Liver (tissue), 9 donors: Measurements from ENCODE around the gene PHKG2. TPM values are rescaled to one million over a fixed set of nuclear protein-coding genes. Genes with fewer than 3 reads are reported as not detected.

Experiments used
- DNase-seq: peaks from one replicate; pipeline ENCODE4 v3.0.0-alpha.2; 2017; ENCODE audit warnings: low spot score
- H3K27ac ChIP-seq, 2 donors: one replicate each; pipeline ENCODE4 v1.7.0; 2013; ENCODE audit warnings: inconsistent platforms in 2 of 2, low read length in 2 of 2, control low read depth in 1 of 2, low read depth in 1 of 2, mild to moderate bottlenecking in 1 of 2
- H3K27me3 ChIP-seq, 4 donors: one replicate each; pipeline versions ENCODE4 v1.6.1 to v1.7.0; 2013; ENCODE audit warnings: low read length in 3 of 4, inconsistent platforms in 1 of 4, mild to moderate bottlenecking in 1 of 4, moderate library complexity in 1 of 4; ENCODE audit not compliant: control insufficient read depth in 4 of 4, insufficient read depth in 4 of 4
- H3K36me3 ChIP-seq, 4 donors: one replicate each; pipeline versions ENCODE4 v1.6.1 to v1.7.0; 2013; ENCODE audit warnings: low read length in 3 of 4, mild to moderate bottlenecking in 3 of 4, low read depth in 1 of 4, moderate library complexity in 1 of 4; ENCODE audit not compliant: control insufficient read depth in 4 of 4, insufficient read depth in 3 of 4
- H3K4me1 ChIP-seq, 4 donors: one replicate each; pipeline versions ENCODE4 v1.6.1 to v1.7.0; 2013; ENCODE audit warnings: low read length in 3 of 4, mild to moderate bottlenecking in 3 of 4, moderate library complexity in 1 of 4; ENCODE audit not compliant: control insufficient read depth in 4 of 4, insufficient read depth in 4 of 4
- H3K4me3 ChIP-seq, 3 donors: one replicate each; pipeline versions ENCODE4 v1.6.1 to v1.7.0; 2013; ENCODE audit warnings: low read length in 3 of 3, control low read depth in 1 of 3, low read depth in 1 of 3, mild to moderate bottlenecking in 1 of 3
- H3K9ac ChIP-seq, 2 donors: one replicate each; pipeline ENCODE4 v1.7.0; 2013; ENCODE audit warnings: low read length in 2 of 2, mild to moderate bottlenecking in 2 of 2, moderate library complexity in 2 of 2, control low read depth in 1 of 2, low read depth in 1 of 2
- H3K9me3 ChIP-seq, 4 donors: one replicate each; pipeline versions ENCODE4 v1.6.1 to v1.7.0; 2013; ENCODE audit warnings: low read length in 3 of 4; ENCODE audit not compliant: control insufficient read depth in 4 of 4
- CTCF ChIP-seq: fragments of 150-350 bp; IDR thresholded peaks from 2 replicates; pipeline ENCODE4 v1.5.1; 2017; ENCODE audit warnings: improper control_type of control experiment, low read depth, low read length; ENCODE audit not compliant: missing input control
- FOXA1 ChIP-seq: IDR thresholded peaks from 2 replicates; pipeline ENCODE4 v1.6.1; 2016; ENCODE audit warnings: antibody characterized with exemption
- FOXA2 ChIP-seq: IDR thresholded peaks from 2 replicates; pipeline ENCODE4 v1.6.1; 2016; ENCODE audit warnings: antibody characterized with exemption
- HNF4A ChIP-seq, 2 donors: conservative IDR thresholded peaks; 2 replicates each; pipeline ENCODE4 v1.6.1; 2016; ENCODE audit warnings: antibody characterized with exemption in 2 of 2, mild to moderate bottlenecking in 2 of 2
- HNF4G ChIP-seq: IDR thresholded peaks from 2 replicates; pipeline ENCODE4 v1.6.1; 2016; ENCODE audit warnings: antibody characterized with exemption
- JUND ChIP-seq, 2 donors: IDR thresholded peaks; 2 replicates each; pipeline ENCODE4 v1.6.1; 2016; ENCODE audit warnings: antibody characterized with exemption in 2 of 2
- MAX ChIP-seq: IDR thresholded peaks from 2 replicates; pipeline ENCODE4 v1.6.1; 2016; ENCODE audit warnings: antibody characterized with exemption
- REST ChIP-seq: IDR thresholded peaks from 2 replicates; pipeline ENCODE4 v1.6.1; 2016; ENCODE audit warnings: antibody characterized with exemption, mild to moderate bottlenecking
- SP1 ChIP-seq: IDR thresholded peaks from 2 replicates; pipeline ENCODE4 v1.6.1; 2018; ENCODE audit warnings: antibody characterized with exemption, mild to moderate bottlenecking
- TAF1 ChIP-seq: conservative IDR thresholded peaks from 2 replicates; pipeline ENCODE4 v1.6.1; 2016; ENCODE audit warnings: antibody characterized with exemption, mild to moderate bottlenecking
- WGBS: extraction: QIAGEN DNeasy Blood & Tissue Kit; methylation state at CpG from one replicate; pipeline ENCODE4 v1.1.7; 2013; 5-methylcytosine and 5-hydroxymethylcytosine counted together
- polyA plus RNA-seq, 2 donors: library from polyadenylated mRNA; stranded (reverse) in 1 of 2; unstranded in 1 of 2; fragments of 200-250 nt in 1 of 2; fragments of >200 nt in 1 of 2; fragmentation: Nextera tagmentation in 1 of 2; extraction: Ambion mirVana in 1 of 2; gene quantifications; one replicate each; pipeline versions ENCODE4 v1.2.1 to v1.2.3, GENCODE V29; 2013 to 2015
- total RNA-seq, 2 donors: library from RNA; depleted of rRNA; stranded (reverse); fragments of >200 nt; gene quantifications; one replicate each; pipeline ENCODE4 v1.2.3, GENCODE V29; 2014
- donor health status: healthy.
- donor health status: healthy.
- donor health status: healthy.
- donor health status: healthy.
- donor health status: healthy.

PHKG2 gene
- total and polyA plus RNA-seq, 4 donors = 9.2 to 21.2 (median 17.9) TPM

GRCh38 chr16:30747331-30747730, 894 bp upstream of the PHKG2 start:
- peaks cover 0 to 26% (median 16%) of the 10 kb centered on the region in 4 donors for H3K4me1 ChIP-seq
- H3K4me3 ChIP-seq = no peak overlapping the region
- no peaks in the 10 kb centered on the region for H3K27me3 ChIP-seq
- peak overlapping the region; percentile 68 to 76 for H3K27ac ChIP-seq
- DNase-seq = no peak
- peak overlapping the region in 1 of 2 donors; percentile 59 for H3K9ac ChIP-seq
- H3K9me3 ChIP-seq = no peaks in the 10 kb centered on the region
- WGBS = 36% methylated on average over 3 of the region's 3 CpGs
- TF ChIP-seq JUND (IDR thresholded peaks at IDR 0.05) = no peak
- peak in 1 of 2 donors; percentile 6 for TF ChIP-seq HNF4A (conservative IDR thresholded peaks at IDR 0.05)
- TF ChIP-seq CTCF = no peak
- no peak for TF ChIP-seq MAX
- no peak for TF ChIP-seq SP1
- no peak for TF ChIP-seq FOXA1
- no peak for TF ChIP-seq FOXA2
- H3K36me3 ChIP-seq = peaks cover 2 to 6% (median 5%) of the 10 kb centered on the region in 4 donors

GRCh38 chr16:30748634-30749445, 615 bp downstream of the PHKG2 start:
- H3K9ac ChIP-seq = no peak overlapping the region
- no peaks in the 10 kb centered on the region for H3K27me3 ChIP-seq
- TF ChIP-seq JUND (IDR thresholded peaks at IDR 0.05) (no peak), HNF4G (no peak), FOXA1 (no peak), FOXA2 (no peak), REST (no peak), TAF1 (no peak), MAX (no peak)
- peaks cover 4 to 6% (median 5%) of the 10 kb centered on the region in 4 donors for H3K36me3 ChIP-seq
- whole genome bisulfite sequencing = 14% methylated on average over 36 of the region's 36 CpGs
- peak overlapping the region; percentile 67 to 96 (median 79) for H3K4me3 ChIP-seq
- peak overlapping the region in 1 of 2 donors; percentile 59 for H3K27ac ChIP-seq
- peaks cover 0 to 34% (median 19%) of the 10 kb centered on the region in 4 donors for H3K4me1 ChIP-seq
- no peaks in the 10 kb centered on the region for H3K9me3 ChIP-seq
- DNase-seq = peak; percentile 48

- Histone ChIP-seq H3K4me1 (peaks cover 1 to 40% (median 26%) of the 10 kb centered on the region in 4 donors), H3K36me3 (peaks cover 3 to 9% (median 5%) of the 10 kb centered on the region in 4 donors), H3K27ac (no peak overlapping the region), H3K4me3 (no peak overlapping the region), H3K9ac (no peak overlapping the region), H3K9me3 (no peaks in the 10 kb centered on the region), H3K27me3 (no peaks in the 10 kb centered on the region)
- no peak for TF ChIP-seq SP1
- 80% methylated on average over 4 of the region's 4 CpGs for WGBS
- DNase-seq = no peak
These were observed 2.0 kb downstream of the PHKG2 start for GRCh38 chr16:30750201-30750600.
